Thoracic aorta (tissue), 2 donors: ENCODE measurements around the gene NET1. TPM values are rescaled to one million over a fixed set of nuclear protein-coding genes. Genes with fewer than 3 reads are reported as not detected.

Experiments
- ATAC-seq: fragments of 150-250 bp; one replicate; pipeline ENCODE4 v1.8.0; 2017; ENCODE audit warnings: low read depth; ENCODE audit not compliant: insufficient number of reproducible peaks, low FRiP score
- DNase-seq: peaks from one replicate; pipeline ENCODE4 v3.0.0-alpha.2; 2020; ENCODE audit warnings: low spot score
- H3K27ac ChIP-seq, 2 donors: fragments of 200-600 bp; sonication (generic); 1 replicate in 1 of 2; 2 replicates in 1 of 2; pipeline ENCODE4 v1.5.1; 2016; ENCODE audit warnings: mild to moderate bottlenecking in 2 of 2, moderate library complexity in 2 of 2
- H3K27me3 ChIP-seq: fragments of 200-600 bp; sonication (generic); replicated peaks from 2 replicates; pipeline ENCODE4 v1.6.0; 2016; ENCODE audit warnings: mild to moderate bottlenecking; ENCODE audit not compliant: insufficient read depth
- H3K36me3 ChIP-seq: fragments of 200-600 bp; sonication (generic); one replicate; pipeline ENCODE4 v1.5.1; 2016
- H3K4me1 ChIP-seq, 2 donors: fragments of 200-600 bp; sonication (generic); 1 replicate in 1 of 2; 2 replicates in 1 of 2; pipeline versions ENCODE4 v1.5.1 to v1.6.0; 2016; ENCODE audit warnings: low read depth in 2 of 2, mild to moderate bottlenecking in 1 of 2; ENCODE audit not compliant: control insufficient read depth in 1 of 2
- H3K4me3 ChIP-seq: fragments of 200-600 bp; sonication (generic); 2 replicates; pipeline ENCODE4 v1.5.1; 2016; ENCODE audit warnings: mild to moderate bottlenecking
- H3K9me3 ChIP-seq: fragments of 200-600 bp; sonication (generic); 2 replicates; pipeline ENCODE4 v1.5.1; 2016
- total RNA-seq, 2 donors: library from RNA; depleted of rRNA; stranded (reverse); fragments of >200 nt; gene quantifications; one replicate each; pipeline versions ENCODE4 v1.1.0 to v1.2.3, GENCODE V29; 2016
- TF ChIP-seq, protein P1 (sequence below): fragments of 200-600 bp; sonication (generic); IDR thresholded peaks from one replicate; pipeline ENCODE4 v1.5.1; 2019; ENCODE audit warnings: antibody characterized with exemption

The NET1 gene
- total RNA-seq, 2 donors from 2014 or later, result 117 to 232 TPM

DNA sequence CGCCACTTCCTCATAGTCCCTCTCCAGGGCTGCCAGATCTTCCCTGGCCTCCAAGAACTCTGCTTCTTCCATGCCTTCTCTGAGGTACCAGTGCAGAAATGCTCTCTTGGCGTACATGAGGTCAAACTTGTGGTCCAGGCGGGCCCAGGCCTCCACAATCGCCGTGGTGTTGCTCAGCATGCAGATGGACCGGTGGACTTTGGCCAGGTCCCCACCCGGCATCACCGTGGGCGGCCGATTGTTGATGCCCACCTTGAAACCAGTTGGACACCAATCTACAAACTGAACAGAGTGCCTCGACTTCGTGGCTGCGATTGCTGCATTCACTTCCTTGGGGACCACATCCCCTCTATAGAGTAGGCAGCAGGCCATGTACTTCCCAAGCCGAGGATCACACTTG is 18.8 kb upstream of the NET1 start:
- no peak for ATAC-seq
- Histone ChIP-seq H3K4me1 (peaks cover 0 to 8% of the 10 kb centered on the region in 2 donors), H3K27me3 (no peaks in the 10 kb centered on the region), H3K4me3 (no peak overlapping the region), H3K9me3 (peaks cover 17% of the 10 kb centered on the region), H3K36me3 (no peaks in the 10 kb centered on the region), H3K27ac (no peak overlapping the region)
- TF ChIP-seq, protein P1, sequence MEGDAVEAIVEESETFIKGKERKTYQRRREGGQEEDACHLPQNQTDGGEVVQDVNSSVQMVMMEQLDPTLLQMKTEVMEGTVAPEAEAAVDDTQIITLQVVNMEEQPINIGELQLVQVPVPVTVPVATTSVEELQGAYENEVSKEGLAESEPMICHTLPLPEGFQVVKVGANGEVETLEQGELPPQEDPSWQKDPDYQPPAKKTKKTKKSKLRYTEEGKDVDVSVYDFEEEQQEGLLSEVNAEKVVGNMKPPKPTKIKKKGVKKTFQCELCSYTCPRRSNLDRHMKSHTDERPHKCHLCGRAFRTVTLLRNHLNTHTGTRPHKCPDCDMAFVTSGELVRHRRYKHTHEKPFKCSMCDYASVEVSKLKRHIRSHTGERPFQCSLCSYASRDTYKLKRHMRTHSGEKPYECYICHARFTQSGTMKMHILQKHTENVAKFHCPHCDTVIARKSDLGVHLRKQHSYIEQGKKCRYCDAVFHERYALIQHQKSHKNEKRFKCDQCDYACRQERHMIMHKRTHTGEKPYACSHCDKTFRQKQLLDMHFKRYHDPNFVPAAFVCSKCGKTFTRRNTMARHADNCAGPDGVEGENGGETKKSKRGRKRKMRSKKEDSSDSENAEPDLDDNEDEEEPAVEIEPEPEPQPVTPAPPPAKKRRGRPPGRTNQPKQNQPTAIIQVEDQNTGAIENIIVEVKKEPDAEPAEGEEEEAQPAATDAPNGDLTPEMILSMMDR, result no peak
- no peak for DNase-seq

DNA sequence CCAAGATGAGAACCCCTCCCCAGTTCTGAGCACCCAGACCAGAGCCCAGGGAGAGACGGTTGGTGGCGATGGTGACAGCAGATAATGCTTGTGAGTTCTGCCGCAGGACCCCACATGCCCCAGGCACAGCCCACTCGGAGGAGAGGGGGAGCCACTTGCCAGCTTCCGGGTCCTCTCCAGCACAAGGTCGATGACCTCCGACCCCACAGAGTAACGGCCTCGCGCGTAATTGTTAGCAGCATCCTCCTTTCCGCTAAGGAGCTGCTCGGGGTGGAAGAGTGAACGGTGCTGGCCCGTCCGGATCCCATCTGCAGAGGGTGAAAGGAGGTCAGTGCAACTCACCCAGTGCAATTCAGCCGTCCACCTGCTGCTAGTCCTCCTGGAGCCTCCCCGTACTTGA is 17.2 kb upstream of the NET1 start:
- no peak for DNase-seq

DNA sequence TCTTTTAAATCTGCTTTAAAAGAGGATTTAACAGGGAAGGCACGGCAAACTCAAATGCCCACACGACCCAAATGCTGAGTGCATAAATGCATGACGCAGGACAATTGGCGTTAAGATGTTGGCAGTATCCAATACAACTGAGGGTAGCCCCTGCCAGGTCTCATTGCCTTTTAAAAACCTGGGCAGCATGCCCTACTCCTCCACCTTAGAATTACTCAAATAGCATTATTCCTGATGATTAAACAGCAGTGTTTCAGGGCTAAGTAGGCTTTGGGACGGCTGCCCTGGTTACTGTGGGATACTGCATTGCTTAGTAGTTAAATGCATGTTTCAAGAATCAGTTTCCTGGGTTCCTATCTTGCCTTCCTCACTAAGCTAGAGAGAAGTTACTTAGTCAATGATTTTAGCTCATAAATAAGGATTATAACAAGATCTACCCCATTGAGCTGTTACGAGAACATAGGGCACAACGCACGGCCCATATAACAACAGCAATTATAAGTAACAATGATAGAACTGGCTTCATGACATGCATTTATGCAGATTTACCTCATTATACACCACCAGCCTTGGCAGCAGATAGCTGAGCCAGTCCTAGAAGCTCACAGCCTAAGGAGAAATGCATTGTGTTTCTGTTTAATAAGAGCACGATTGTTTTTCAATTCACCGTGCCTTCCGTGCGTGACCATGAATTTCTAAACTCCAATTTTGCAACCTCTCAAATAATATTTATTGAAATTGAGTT is 15.6 kb upstream of the NET1 start:
- H3K4me1 ChIP-seq, result peaks cover 0 to 8% of the 10 kb centered on the region in 2 donors
- H3K27ac ChIP-seq, result no peak overlapping the region
- no peaks in the 10 kb centered on the region for H3K36me3 ChIP-seq
- DNase-seq (no peak), ATAC-seq (no peak)
- no peaks in the 10 kb centered on the region for H3K27me3 ChIP-seq
- H3K4me3 ChIP-seq, result no peak overlapping the region
- TF ChIP-seq, protein P1, result no peak
- no peaks in the 10 kb centered on the region for H3K9me3 ChIP-seq

More for the DNA sequence above, 17.2 kb upstream of the NET1 start:
- Histone ChIP-seq H3K27me3 (no peaks in the 10 kb centered on the region), H3K4me3 (no peak overlapping the region), H3K27ac (no peak overlapping the region), H3K9me3 (peaks cover 14% of the 10 kb centered on the region), H3K4me1 (peaks cover 0 to 8% of the 10 kb centered on the region in 2 donors), H3K36me3 (no peaks in the 10 kb centered on the region)
- TF ChIP-seq, protein P1, result no peak
- ATAC-seq, result no peak

DNA sequence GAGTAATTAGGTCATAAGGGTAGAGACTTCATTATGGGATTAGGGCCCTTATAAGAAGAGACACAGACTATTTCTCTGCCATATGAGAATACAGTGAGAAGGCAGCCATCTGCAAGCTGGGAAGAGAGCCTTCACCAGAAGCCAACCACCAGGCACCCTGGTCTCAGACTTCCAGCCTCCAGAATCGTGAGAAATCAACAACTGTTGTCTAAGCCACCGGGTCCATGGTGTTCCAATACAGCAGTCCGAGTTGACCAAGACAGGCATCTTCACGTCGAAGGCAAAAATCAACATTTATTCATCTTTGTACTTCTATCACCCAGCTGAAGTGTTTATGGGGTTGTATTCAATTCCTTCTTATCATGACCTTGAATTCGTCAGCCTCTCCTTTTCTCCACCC is 13.0 kb upstream of the NET1 start:
- DNase-seq (no peak), ATAC-seq (no peak)
- Histone ChIP-seq H3K9me3 (no peaks in the 10 kb centered on the region), H3K4me1 (no peaks in the 10 kb centered on the region), H3K27ac (no peak overlapping the region), H3K36me3 (no peaks in the 10 kb centered on the region), H3K27me3 (no peaks in the 10 kb centered on the region), H3K4me3 (no peak overlapping the region)
- TF ChIP-seq, protein P1, result no peak

DNA sequence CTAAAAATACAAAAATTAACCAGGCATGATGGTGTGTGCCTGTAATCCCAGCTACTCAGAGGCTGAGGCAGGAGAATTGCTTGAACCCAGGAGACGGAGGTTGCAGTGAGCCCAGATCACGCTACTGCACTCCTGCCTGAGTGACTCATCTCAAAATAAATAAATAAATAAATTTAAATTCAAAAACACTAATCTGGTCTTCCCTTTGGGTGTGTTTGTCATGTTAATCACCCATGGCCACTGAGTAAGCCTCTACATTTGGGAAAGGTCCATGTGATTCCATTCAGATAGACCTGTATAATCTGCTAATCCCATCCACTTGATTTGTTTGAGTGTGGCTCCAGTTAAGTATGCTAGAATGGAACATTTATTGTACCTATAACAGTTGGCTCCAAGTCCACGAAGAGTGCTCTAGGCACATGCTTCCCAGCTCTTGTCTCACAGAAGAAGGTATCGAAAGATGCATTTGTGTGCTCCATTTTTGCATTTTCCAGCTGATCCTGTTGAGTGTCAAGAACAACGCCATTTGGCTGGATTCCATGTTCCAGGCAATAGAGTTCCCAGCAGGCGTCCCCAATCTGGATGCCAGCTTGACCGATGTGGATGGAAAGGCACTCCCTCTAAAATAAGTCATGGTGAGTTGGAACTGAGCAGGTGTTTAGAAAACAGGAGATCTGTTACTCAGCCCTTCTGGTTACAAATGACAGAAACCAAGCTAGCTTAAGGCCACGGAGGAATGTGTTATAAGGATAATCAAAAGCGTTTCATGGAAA is 11.7 kb upstream of the NET1 start:
- H3K36me3 ChIP-seq, result no peaks in the 10 kb centered on the region
- DNase-seq (no peak), ATAC-seq (no peak)
- H3K4me1 ChIP-seq, result no peaks in the 10 kb centered on the region
- H3K27me3 ChIP-seq, result no peaks in the 10 kb centered on the region
- no peaks in the 10 kb centered on the region for H3K9me3 ChIP-seq
- H3K4me3 ChIP-seq, result no peak overlapping the region
- H3K27ac ChIP-seq, result no peak overlapping the region
- TF ChIP-seq, protein P1, result no peak
